ENCODE measurements around the gene FOLR3. TPM values are rescaled to one million over a fixed set of nuclear protein-coding genes. Genes with fewer than 3 reads are reported as not detected.
"Not testable (repeated sequence)": the region's sequence is repeated elsewhere in the genome, so short reads cannot be mapped to it uniquely, and the experiment has no call there.

Gene FOLR3
- total and polyA plus RNA-seq, 7 experiments from 2014 or later: 3.4 to 4.6 TPM; not detected in 5

- ChIA-PET CTCF (no interaction called here), POLR2A (no interaction called here)
- no peaks in the 10 kb centered on the region for H3K9me3 Mint-ChIP-seq
- no peaks in the 10 kb centered on the region for H3K36me3 Mint-ChIP-seq
- H3K4me1 ChIP-seq (ENCODE audit: control insufficient read depth in 2 of 2, insufficient read depth in 2 of 2, low read length in 2 of 2): no peaks in the 10 kb centered on the region
- ATAC-seq (no peak), DNase-seq (no peak)
- H3K27me3 Mint-ChIP-seq: peaks cover 0 to 8% (median 0%) of the 10 kb centered on the region in 5 donors
- no peaks in the 10 kb centered on the region for H3K9me3 ChIP-seq (ENCODE audit: control insufficient read depth in 2 of 3, low read length in 3 of 3)
- peaks cover 0 to 5% (median 0%) of the 10 kb centered on the region in 7 donors for H3K4me1 Mint-ChIP-seq
- H3K27me3 ChIP-seq (ENCODE audit: control insufficient read depth in 2 of 2, insufficient read depth in 2 of 2, low read length in 2 of 2): no peaks in the 10 kb centered on the region
- H3K4me3 Mint-ChIP-seq: no peak overlapping the region
- no peak overlapping the region for H3K27ac Mint-ChIP-seq
- H3K4me3 ChIP-seq (ENCODE audit: low read length): no peak overlapping the region
- intact Hi-C loops (cut with micrococcal nuclease): no loop called here
- no peaks in the 10 kb centered on the region for H3K36me3 ChIP-seq (ENCODE audit: control insufficient read depth in 2 of 3, insufficient read depth in 3 of 3, low read length in 3 of 3)
- no peak overlapping the region for H3K27ac ChIP-seq (ENCODE audit: low read depth, low read length)
Measured at GRCh38 chr11:72173291-72173690, 37.8 kb downstream of the FOLR3 start.

GRCh38 chr11:72174302-72175070, 39.0 kb downstream of the FOLR3 start:
- ChIA-PET POLR2A (interaction anchor here (0.6 kb wide), 1 partner anchor 14 kb away, joined by 3 read pairs; no protein-coding TSS in a partner anchor), CTCF (interaction anchor here (1.3 kb wide), 1 partner anchor 9 kb away, joined by 3 read pairs; no protein-coding TSS in a partner anchor)
- Mint-ChIP-seq H3K27me3 (peaks cover 0 to 8% (median 0%) of the 10 kb centered on the region in 5 donors), H3K27ac (no peak overlapping the region), H3K36me3 (no peaks in the 10 kb centered on the region), H3K4me3 (no peak overlapping the region), H3K4me1 (peaks cover 0 to 5% (median 0%) of the 10 kb centered on the region in 7 donors), H3K9me3 (no peaks in the 10 kb centered on the region)
- no peak overlapping the region for H3K4me3 ChIP-seq (ENCODE audit: low read length)
- no peaks in the 10 kb centered on the region for H3K9me3 ChIP-seq (ENCODE audit: control insufficient read depth in 2 of 3, low read length in 3 of 3)
- H3K27ac ChIP-seq (ENCODE audit: low read depth, low read length): no peak overlapping the region
- no peak for ATAC-seq
- H3K36me3 ChIP-seq (ENCODE audit: control insufficient read depth in 2 of 3, insufficient read depth in 3 of 3, low read length in 3 of 3): no peaks in the 10 kb centered on the region
- no peaks in the 10 kb centered on the region for H3K27me3 ChIP-seq (ENCODE audit: control insufficient read depth in 2 of 2, insufficient read depth in 2 of 2, low read length in 2 of 2)
- intact Hi-C loops (cut with micrococcal nuclease): no loop called here
- no peak for DNase-seq
- no peaks in the 10 kb centered on the region for H3K4me1 ChIP-seq (ENCODE audit: control insufficient read depth in 2 of 2, insufficient read depth in 2 of 2, low read length in 2 of 2)

- Histone ChIP-seq H3K36me3 (ENCODE audit: control insufficient read depth in 2 of 3, insufficient read depth in 3 of 3, low read length in 3 of 3) (no peaks in the 10 kb centered on the region), H3K27me3 (ENCODE audit: control insufficient read depth in 2 of 2, insufficient read depth in 2 of 2, low read length in 2 of 2) (no peaks in the 10 kb centered on the region), H3K4me3 (ENCODE audit: low read length) (no peak overlapping the region), H3K4me1 (ENCODE audit: control insufficient read depth in 2 of 2, insufficient read depth in 2 of 2, low read length in 2 of 2) (no peaks in the 10 kb centered on the region), H3K9me3 (ENCODE audit: control insufficient read depth in 2 of 3, low read length in 3 of 3) (no peaks in the 10 kb centered on the region), H3K27ac (ENCODE audit: low read depth, low read length) (no peak overlapping the region)
- CTCF ChIA-PET: no interaction called here
- H3K27me3 Mint-ChIP-seq: peaks cover 0 to 20% (median 10%) of the 10 kb centered on the region in 5 donors
- ATAC-seq (no peak), DNase-seq (no peak)
- no peak overlapping the region for H3K4me3 Mint-ChIP-seq
- H3K9me3 Mint-ChIP-seq: no peaks in the 10 kb centered on the region
- H3K27ac Mint-ChIP-seq: no peak overlapping the region
- H3K4me1 Mint-ChIP-seq: no peaks in the 10 kb centered on the region
- POLR2A ChIA-PET: no interaction called here
- intact Hi-C loops (cut with micrococcal nuclease): no loop called here
- H3K36me3 Mint-ChIP-seq: no peaks in the 10 kb centered on the region
Measured at GRCh38 chr11:72177656-72178055, 42.1 kb downstream of the FOLR3 start.

DNA sequence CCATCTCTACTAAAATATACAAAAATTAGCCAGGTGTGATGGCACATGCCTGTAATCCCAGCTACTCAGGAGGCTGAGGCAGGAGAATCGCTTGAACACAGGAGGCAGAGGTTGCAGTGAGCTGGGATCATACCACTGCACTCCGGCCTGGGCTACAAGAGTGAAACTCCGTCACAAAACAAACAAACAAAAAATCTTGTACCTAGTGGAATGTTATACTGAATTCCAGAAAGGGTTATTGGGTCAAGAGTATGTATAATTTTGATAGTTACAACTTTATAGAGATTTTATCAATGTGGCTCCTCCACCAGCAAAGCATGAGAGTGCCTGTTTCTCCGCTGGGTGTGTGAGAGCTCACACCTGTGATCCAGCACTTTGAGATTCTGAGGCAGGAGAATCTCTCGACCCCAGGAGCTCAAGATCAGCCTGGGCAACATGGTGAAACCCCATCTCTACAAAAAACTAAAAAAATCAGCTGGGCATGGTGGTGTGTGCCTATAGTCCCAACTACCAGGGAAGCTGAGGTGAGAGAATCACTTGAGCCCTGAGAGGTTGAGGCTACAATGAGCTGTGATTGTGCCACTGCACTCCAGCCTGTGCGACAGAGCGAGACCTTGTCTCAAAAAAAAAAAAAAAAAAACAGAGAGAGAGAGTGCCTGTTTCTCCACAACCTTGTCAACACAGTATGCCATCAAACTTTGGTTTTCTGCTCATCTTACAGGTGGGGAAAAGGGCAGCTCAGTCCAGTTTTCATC, 43.7 kb downstream of the FOLR3 start:
- no peaks in the 10 kb centered on the region for H3K4me1 ChIP-seq (ENCODE audit: control insufficient read depth in 2 of 2, insufficient read depth in 2 of 2, low read length in 2 of 2)
- H3K4me3 Mint-ChIP-seq: no peak overlapping the region
- H3K27me3 Mint-ChIP-seq: peaks cover 6 to 24% (median 10%) of the 10 kb centered on the region in 5 donors
- no peaks in the 10 kb centered on the region for H3K36me3 Mint-ChIP-seq
- no peaks in the 10 kb centered on the region for H3K9me3 ChIP-seq (ENCODE audit: control insufficient read depth in 2 of 3, low read length in 3 of 3)
- POLR2A ChIA-PET: interaction anchor here (0.6 kb wide), 1 partner anchor 193 kb away, joined by 4 read pairs; no protein-coding TSS in a partner anchor
- no peak for DNase-seq
- H3K9me3 Mint-ChIP-seq: no peaks in the 10 kb centered on the region
- CTCF ChIA-PET: no interaction called here
- H3K27ac ChIP-seq (ENCODE audit: low read depth, low read length): no peak overlapping the region
- no peaks in the 10 kb centered on the region for H3K27me3 ChIP-seq (ENCODE audit: control insufficient read depth in 2 of 2, insufficient read depth in 2 of 2, low read length in 2 of 2)
- H3K27ac Mint-ChIP-seq: no peak overlapping the region
- H3K4me3 ChIP-seq (ENCODE audit: low read length): no peak overlapping the region
- H3K4me1 Mint-ChIP-seq: peaks cover 0 to 5% (median 3%) of the 10 kb centered on the region in 7 donors
- ATAC-seq: no peak
- intact Hi-C loops (cut with micrococcal nuclease): no loop called here
- H3K36me3 ChIP-seq (ENCODE audit: control insufficient read depth in 2 of 3, insufficient read depth in 3 of 3, low read length in 3 of 3): no peaks in the 10 kb centered on the region

- H3K9me3 Mint-ChIP-seq: no peaks in the 10 kb centered on the region
- H3K27me3 Mint-ChIP-seq: peaks cover 6 to 24% (median 10%) of the 10 kb centered on the region in 5 donors
- Histone ChIP-seq H3K36me3 (ENCODE audit: control insufficient read depth in 2 of 3, insufficient read depth in 3 of 3, low read length in 3 of 3) (no peaks in the 10 kb centered on the region), H3K9me3 (ENCODE audit: control insufficient read depth in 2 of 3, low read length in 3 of 3) (no peaks in the 10 kb centered on the region), H3K4me1 (ENCODE audit: control insufficient read depth in 2 of 2, insufficient read depth in 2 of 2, low read length in 2 of 2) (no peaks in the 10 kb centered on the region), H3K4me3 (ENCODE audit: low read length) (no peak overlapping the region), H3K27ac (ENCODE audit: low read depth, low read length) (no peak overlapping the region), H3K27me3 (ENCODE audit: control insufficient read depth in 2 of 2, insufficient read depth in 2 of 2, low read length in 2 of 2) (no peaks in the 10 kb centered on the region)
- POLR2A ChIA-PET: no interaction called here
- no peak overlapping the region for H3K4me3 Mint-ChIP-seq
- H3K27ac Mint-ChIP-seq: no peak overlapping the region
- DNase-seq (no peak), ATAC-seq (no peak)
- CTCF ChIA-PET: no interaction called here
- intact Hi-C loops (cut with micrococcal nuclease): no loop called here
- H3K36me3 Mint-ChIP-seq: no peaks in the 10 kb centered on the region
- H3K4me1 Mint-ChIP-seq: peaks cover 0 to 5% (median 3%) of the 10 kb centered on the region in 7 donors
Measured at GRCh38 chr11:72179804-72180396, 44.4 kb downstream of the FOLR3 start.

DNA sequence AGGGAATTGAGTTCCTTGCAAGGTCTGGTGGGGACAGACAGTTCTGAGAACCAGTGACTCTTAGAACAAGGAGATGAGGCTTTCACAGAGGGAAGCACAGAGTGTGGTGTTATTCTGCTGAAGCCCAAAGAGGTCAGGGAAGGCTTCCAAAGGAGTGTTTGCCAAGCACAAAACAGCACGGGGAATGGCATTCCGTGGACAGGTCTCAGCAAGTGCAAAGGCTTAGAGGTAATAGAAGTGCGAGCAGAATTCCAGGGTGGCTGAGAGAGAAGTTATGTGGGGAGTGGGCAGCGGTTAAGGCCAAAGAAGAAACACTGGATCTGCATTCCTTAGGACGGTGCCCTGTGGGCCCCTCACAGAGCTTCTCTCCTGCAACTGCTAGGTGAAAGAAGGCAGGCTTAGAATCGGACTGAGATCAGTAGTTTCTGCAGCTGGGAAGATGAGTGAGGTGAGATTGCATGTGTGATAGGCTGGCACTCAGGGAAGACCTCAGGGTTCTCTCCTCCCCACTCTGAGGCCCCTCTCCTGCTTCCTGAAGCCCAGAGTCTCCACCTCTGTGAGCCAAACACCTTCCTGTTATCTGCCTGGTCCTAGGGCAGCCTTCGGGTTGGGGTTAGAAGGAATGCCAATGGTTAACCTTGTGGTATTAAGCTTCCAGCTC, 45.5 kb downstream of the FOLR3 start:
- H3K4me1 Mint-ChIP-seq; POLR2A ChIA-PET; H3K36me3 ChIP-seq (ENCODE audit: control insufficient read depth in 2 of 3, insufficient read depth in 3 of 3, low read length in 3 of 3); H3K27ac ChIP-seq (ENCODE audit: low read depth, low read length); H3K4me3 ChIP-seq (ENCODE audit: low read length); intact Hi-C loops (cut with micrococcal nuclease); H3K36me3 Mint-ChIP-seq; H3K27ac Mint-ChIP-seq; H3K4me3 Mint-ChIP-seq; ATAC-seq; H3K9me3 Mint-ChIP-seq; H3K9me3 ChIP-seq (ENCODE audit: control insufficient read depth in 2 of 3, low read length in 3 of 3); DNase-seq; CTCF ChIA-PET; H3K27me3 ChIP-seq (ENCODE audit: control insufficient read depth in 2 of 2, insufficient read depth in 2 of 2, low read length in 2 of 2); H3K4me1 ChIP-seq (ENCODE audit: control insufficient read depth in 2 of 2, insufficient read depth in 2 of 2, low read length in 2 of 2): not testable (repeated sequence)
- peaks cover 6 to 26% (median 10%) of the 10 kb centered on the region in 5 donors for H3K27me3 Mint-ChIP-seq
